PFSK-1 (cell line): ENCODE measurements around the gene CUX1.

Source experiments
- FOXP2 ChIP-seq: optimal IDR thresholded peaks from 2 replicates; pipeline ENCODE3; 2011; ENCODE audit warnings: borderline replicate concordance, control low read depth, inconsistent platforms; ENCODE audit not compliant: insufficient read depth; ENCODE audit errors: extremely low read length, extremely low read depth
- POLR2AphosphoS5 ChIP-seq: IDR thresholded peaks from 2 replicates; pipeline ENCODE4 v1.6.1; 2012; ENCODE audit warnings: low read depth, mild to moderate bottlenecking, control low read depth, low read length, moderate library complexity
- SIN3A ChIP-seq: IDR thresholded peaks from 2 replicates; pipeline ENCODE4 v1.6.1; 2012; ENCODE audit warnings: mild to moderate bottlenecking, low read length, moderate library complexity, borderline replicate concordance; ENCODE audit not compliant: insufficient read depth
- TAF1 ChIP-seq: IDR thresholded peaks from 2 replicates; pipeline ENCODE4 v1.6.1; 2012; ENCODE audit warnings: low read length, control low read depth, borderline replicate concordance; ENCODE audit not compliant: insufficient read depth
- TF ChIP-seq, protein P1 (sequence below), 2 experiments: IDR thresholded peaks; 2 replicates each; pipeline versions ENCODE4 v1.6.1 to v1.8.0; 2011 to 2012; ENCODE audit warnings: low read depth in 2 of 2, low read length in 2 of 2, control low read depth in 1 of 2, inconsistent platforms in 1 of 2, mild to moderate bottlenecking in 1 of 2, moderate library complexity in 1 of 2; ENCODE audit not compliant: insufficient read depth in 1 of 2

CUX1 gene

DNA sequence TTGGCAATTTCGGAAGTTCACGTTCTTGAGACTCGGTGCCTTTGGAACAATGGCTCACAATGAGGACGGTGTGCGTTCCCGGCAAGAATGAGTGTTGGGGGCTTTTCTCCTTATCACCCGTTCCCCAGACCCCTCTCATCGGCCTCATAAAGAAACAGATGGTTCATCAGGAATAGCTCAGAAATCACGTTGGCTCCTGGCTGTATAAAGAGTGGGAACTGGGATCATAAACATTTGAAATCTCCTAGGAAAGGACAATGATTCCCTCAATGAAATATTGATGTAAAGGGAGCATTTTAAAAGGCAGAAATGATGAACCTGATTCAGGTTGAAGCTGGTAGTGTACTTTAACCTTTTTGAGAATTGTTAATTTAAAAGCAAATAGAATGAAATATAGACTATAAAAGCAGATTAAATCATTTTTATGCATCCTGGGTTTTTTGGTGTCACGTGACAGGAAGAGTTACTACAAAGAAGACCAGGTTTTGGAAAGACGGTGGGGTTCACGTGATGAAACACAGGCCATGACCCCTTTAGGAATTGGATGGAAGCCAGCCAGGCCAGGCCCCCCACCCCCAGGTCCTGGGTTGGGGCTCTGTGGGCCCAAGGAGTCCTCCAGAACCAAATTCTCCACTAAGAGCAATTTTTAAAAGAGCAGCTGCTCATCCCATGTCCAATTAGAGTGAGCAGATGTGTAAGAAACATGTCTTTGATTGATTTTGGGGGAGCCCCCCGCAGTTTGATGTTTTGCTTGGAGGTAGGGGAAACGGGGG is 63.0 kb downstream of the CUX1 start:
- no peak for TF ChIP-seq POLR2AphosphoS5
- no peak for TF ChIP-seq FOXP2
- no peak for TF ChIP-seq TAF1
- TF ChIP-seq, protein P1, sequence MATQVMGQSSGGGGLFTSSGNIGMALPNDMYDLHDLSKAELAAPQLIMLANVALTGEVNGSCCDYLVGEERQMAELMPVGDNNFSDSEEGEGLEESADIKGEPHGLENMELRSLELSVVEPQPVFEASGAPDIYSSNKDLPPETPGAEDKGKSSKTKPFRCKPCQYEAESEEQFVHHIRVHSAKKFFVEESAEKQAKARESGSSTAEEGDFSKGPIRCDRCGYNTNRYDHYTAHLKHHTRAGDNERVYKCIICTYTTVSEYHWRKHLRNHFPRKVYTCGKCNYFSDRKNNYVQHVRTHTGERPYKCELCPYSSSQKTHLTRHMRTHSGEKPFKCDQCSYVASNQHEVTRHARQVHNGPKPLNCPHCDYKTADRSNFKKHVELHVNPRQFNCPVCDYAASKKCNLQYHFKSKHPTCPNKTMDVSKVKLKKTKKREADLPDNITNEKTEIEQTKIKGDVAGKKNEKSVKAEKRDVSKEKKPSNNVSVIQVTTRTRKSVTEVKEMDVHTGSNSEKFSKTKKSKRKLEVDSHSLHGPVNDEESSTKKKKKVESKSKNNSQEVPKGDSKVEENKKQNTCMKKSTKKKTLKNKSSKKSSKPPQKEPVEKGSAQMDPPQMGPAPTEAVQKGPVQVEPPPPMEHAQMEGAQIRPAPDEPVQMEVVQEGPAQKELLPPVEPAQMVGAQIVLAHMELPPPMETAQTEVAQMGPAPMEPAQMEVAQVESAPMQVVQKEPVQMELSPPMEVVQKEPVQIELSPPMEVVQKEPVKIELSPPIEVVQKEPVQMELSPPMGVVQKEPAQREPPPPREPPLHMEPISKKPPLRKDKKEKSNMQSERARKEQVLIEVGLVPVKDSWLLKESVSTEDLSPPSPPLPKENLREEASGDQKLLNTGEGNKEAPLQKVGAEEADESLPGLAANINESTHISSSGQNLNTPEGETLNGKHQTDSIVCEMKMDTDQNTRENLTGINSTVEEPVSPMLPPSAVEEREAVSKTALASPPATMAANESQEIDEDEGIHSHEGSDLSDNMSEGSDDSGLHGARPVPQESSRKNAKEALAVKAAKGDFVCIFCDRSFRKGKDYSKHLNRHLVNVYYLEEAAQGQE (IDR thresholded peaks at IDR 0.05; ENCODE audit: insufficient read depth in 1 of 2, low read depth in 2 of 2, low read length in 2 of 2), result no peak
- no peak for TF ChIP-seq SIN3A

DNA sequence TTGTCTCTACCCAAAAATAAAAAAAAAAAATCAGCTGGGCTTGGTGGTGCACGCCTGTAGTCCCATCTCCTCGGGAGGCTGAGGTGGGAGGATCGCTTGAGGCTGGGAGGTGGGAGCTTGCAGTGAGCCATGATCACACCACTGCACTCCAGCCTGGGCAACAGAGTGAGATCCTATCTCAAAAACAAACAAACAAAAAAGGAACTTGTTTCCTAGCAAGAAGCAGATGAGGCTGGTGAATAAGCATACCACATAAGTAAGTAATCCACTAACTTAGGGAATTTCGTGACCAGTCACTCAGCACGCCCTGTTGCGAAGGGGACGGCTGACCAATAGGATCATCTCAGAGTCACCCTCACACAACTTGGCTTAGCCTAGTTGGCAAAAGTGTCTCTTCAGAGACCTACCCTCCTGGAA is 64.6 kb downstream of the CUX1 start:
- TF ChIP-seq FOXP2 (no peak), POLR2AphosphoS5 (no peak), TAF1 (no peak), SIN3A (no peak)
- TF ChIP-seq, protein P1 (IDR thresholded peaks at IDR 0.05; ENCODE audit: insufficient read depth in 1 of 2, low read depth in 2 of 2, low read length in 2 of 2), result no peak

DNA sequence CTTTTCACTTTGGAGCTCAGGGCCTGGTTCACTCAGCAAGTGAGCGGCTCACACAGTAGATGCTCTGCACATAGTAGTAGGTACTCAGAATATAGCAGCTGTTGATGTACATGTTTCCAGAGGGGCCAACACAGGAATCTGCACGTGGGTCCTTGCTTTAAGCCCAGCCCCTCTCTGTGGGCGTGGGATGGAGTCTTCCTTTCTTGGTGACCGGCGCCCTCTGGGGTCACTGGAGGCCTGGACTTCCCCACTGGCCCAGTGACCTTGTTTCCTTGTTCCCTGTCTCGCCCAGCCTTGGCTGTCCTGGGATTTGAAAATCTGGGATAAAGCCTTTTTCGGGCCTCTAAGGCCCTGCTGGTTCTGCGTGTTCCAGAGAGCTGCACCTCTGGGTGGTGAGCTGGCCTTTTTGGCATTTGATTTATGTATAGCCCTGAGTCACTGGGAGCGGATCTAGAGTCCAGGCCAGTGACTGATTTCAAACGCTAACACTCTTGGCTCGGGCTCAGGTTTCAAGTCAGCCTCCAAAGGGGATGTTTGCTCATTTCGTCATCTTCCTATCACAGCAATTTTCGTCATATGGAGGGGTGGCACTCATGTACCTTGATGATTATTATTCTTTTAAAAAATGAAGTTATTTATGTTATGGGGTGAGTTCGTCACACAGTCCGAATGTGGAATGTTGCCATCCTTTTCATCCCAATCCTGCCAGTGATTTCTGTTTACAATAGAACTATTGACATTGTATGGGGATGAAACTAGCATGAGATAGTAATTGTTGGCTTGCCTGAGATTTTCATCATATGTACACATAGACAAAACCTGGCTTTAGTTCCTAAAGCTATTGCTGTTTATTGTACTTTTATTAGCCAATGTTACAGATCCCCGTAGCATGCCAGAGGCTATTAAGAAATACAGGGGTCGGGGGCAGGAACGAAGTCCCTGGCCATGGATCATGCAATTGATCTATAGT is 65.5 kb downstream of the CUX1 start:
- TF ChIP-seq, protein P1 (IDR thresholded peaks at IDR 0.05; ENCODE audit: insufficient read depth in 1 of 2, low read depth in 2 of 2, low read length in 2 of 2), result no peak
- peak; percentile 17 for TF ChIP-seq FOXP2

DNA sequence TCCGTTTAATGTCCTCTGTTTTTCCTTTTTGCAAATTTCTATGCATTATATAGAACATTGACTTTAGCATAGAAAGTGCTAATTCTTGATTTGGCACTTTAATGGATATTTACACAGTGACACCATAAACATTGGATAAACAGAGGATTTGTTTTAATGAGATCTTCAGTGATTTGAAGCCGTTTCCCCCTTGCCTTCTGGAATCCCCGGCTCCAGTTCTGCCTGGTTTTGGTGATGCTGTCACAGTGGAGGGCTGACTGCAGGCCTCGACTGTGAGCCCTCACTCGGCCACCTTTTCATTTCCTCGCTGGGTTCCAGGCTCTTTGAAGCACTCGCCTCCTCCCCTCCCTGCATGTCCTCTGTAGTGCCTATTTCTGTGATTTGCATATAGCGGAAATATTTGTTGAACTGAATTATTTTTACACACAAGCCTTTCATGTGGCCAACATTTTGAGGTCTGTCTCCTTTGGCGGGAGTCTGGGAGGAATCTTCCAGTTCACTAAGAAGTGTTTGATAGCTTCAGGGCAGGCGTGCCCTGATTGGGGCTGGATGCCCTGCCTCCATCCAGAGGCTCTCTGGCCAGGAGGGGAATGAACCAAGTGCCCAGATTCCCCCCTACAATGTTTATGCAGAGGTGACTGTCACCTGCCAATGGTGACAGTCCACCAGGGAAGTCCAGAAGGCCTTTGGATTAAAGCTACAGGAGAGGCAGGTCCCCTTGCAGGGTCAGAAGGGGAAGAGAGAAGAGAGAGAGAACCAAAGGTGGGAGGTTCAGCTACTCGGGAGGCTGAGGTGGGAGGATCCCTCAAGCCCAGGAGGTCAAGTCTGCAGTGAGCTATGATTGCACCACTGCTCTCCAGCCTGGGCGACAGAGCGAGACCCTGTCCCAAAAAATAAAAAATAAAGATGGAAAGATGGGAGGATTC is 67.5 kb downstream of the CUX1 start:
- TF ChIP-seq, protein P1 (IDR thresholded peaks at IDR 0.05; ENCODE audit: insufficient read depth in 1 of 2, low read depth in 2 of 2, low read length in 2 of 2), result no peak
- no peak for TF ChIP-seq SIN3A
- no peak for TF ChIP-seq POLR2AphosphoS5
- TF ChIP-seq TAF1, result no peak
- no peak for TF ChIP-seq FOXP2
